Activated CD4-positive, alpha-beta T cell treated with anti-CD3 and anti-CD28 coated beads, Interleukin-2, amount 50 U/mL, for 24 hours (primary cell): ENCODE measurements around the gene KPNA5.
"Not testable (repeated sequence)": the region's sequence is repeated elsewhere in the genome, so short reads cannot be mapped to it uniquely, and the experiment has no call there.

Experiments used
- DNase-seq, 2 donors: peaks; one replicate each; pipeline ENCODE4 v3.0.0-alpha.2; 2020; ENCODE audit warnings: low read depth in 1 of 2, low spot score in 1 of 2

The KPNA5 gene

GRCh38 chr6:116697480-116697879 is 16.5 kb downstream of the KPNA5 start:
- no peak for DNase-seq

DNA sequence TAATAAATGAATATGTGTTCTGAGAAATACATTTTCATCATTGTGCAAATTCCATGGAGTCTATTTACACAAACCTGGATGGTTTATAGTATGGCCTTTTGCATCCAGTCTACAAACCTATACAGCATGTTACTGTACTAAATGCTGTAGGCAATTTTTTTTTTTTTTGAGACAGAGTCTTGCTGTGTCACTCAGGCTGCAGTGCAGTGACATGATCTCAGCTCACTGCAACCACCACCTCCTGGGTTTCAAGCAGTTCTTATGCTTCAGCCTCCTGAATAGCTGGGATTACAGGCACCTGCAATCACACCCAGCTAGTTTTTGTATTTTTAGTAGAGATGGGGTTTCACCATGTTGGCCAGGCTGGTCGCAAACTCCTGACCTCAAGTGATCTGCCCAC is 22.9 kb downstream of the KPNA5 start:
- DNase-seq = not testable (repeated sequence)

DNA sequence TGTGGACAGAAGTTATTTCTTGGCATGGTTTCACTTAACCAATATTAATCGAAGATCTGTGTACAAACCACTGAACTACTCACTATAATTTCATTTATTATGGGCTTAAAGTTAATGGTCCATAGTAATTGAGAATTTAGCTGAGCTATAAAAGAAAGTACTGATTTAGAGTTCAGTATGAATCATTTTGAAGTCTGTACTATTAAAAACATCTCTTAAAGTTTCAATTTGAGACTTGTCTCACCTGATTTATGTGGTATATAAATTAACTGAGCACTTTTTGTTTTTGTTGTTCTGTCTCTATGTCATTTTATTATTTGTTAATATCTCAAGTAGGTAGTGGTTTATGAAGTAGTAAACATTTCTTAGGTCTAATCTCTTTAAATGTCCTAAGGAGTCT is 24.9 kb downstream of the KPNA5 start:
- DNase-seq = no peak

GRCh38 chr6:116714296-116714695 is 33.3 kb downstream of the KPNA5 start:
- DNase-seq = no peak

DNA sequence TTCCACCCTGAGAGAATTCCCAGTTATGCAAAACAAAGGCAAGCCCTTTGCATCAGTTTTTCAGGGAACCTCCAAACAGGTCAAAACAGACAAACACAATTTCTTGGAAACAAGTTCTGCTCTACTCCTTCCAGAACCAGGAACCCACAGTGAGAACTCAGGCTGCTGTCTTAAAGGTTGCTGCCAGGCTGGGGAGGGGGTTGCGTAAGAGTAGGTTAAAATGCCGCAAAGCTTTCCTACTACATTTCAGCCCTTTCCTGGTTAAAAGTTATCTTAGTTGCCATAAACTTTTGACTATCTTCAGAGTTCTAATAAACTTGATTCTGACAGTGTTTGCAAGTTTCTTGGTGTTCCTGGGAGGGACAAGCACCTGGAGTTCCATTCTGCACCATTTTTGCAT is 33.8 kb downstream of the KPNA5 start:
- no peak for DNase-seq

DNA sequence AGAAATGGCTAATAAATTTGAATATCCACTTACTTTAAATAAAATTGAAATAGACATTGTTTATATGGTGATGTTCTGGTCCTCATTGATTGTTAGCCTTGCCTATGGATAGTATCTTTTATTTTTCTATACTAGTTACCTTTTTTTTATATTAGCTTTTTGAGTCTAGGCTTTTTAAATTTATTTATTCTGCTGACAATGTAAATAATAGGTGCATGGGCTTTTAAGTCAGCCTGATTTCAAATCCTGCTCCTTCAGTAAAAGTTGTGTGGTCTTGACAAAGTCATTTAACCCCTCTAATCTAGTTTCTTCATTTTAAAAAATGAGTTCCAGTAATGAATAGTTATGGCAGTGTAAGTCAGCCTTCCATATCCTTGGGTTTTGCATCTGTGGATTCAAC is 45.9 kb downstream of the KPNA5 start:
- no peak for DNase-seq

DNA sequence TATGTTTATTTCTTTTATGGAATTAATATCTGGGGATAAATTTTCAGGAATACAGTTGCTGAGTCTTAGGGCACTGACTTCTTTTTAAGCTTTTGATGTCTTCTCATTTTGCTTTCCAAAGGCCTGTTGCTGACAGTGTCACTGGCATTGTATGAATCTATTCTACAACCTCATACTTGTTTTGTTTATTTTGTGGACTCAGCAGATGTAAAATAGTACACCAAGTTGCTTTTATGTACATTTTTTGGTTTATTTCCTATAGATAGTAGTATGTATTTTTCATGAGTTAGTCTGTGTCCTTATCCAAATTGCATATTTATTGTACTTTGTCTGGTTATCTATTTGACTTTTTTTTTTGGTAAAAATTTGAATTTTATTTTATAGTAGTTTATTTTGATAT is 49.5 kb downstream of the KPNA5 start:
- DNase-seq = no peak

- no peak for DNase-seq
These were observed 56.0 kb downstream of the KPNA5 start for GRCh38 chr6:116737004-116737403.

DNA sequence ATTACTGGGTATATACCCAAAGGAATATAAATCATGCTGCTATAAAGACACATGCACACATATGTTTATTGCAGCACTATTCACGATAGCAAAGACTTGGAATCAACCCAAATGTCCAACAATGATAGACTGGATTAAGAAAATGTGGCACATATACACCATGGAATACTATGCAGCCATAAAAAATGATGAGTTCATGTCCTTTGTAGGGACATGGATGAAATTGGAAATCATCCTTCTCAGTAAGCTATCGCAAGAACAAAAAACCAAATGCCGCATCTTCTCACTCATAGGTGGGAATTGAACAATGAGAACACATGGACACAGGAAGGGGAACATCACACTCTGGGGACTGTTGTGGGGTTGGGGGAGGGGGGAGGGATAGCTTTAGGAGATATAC is 59.5 kb downstream of the KPNA5 start:
- DNase-seq = not testable (repeated sequence)

- DNase-seq = no peak
These were observed 60.6 kb downstream of the KPNA5 start for GRCh38 chr6:116741571-116741970.

DNA sequence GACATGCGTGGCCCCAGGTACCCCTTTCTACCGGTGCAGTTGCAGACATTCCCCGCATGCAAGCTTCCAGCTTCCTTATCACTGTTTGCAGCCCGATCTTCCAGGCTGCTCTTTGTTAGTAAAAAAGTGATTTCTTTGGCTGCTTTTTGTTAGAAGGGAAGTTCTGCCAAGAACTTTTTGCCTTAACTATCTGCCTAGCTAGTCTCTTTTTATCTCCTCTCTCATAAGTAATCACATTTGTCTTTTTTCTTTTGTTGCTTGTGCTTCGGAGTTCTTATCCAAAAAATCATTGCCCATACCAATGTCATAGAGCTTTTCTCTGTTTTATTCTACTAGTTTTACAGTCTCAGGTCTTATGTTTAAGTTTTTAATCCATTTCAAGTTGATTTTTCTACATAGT is 64.2 kb downstream of the KPNA5 start:
- DNase-seq = no peak

GRCh38 chr6:116761779-116762178 is 80.8 kb downstream of the KPNA5 start:
- DNase-seq = no peak

- no peak for DNase-seq
These were observed 81.2 kb downstream of the KPNA5 start for GRCh38 chr6:116762235-116762634.

GRCh38 chr6:116763048-116763447 is 82.0 kb downstream of the KPNA5 start:
- DNase-seq = no peak

GRCh38 chr6:116763906-116764628 is 83.1 kb downstream of the KPNA5 start:
- DNase-seq = no peak

GRCh38 chr6:116764629-116764960 is 83.6 kb downstream of the KPNA5 start:
- DNase-seq = no peak

- DNase-seq = no peak
These were observed 84.2 kb downstream of the KPNA5 start, which contains the start of gene FAM162B for GRCh38 chr6:116764961-116765841. Gene FAM162B, minus strand, starts transcription at chr6:116765719. Its CDS starts 143 bp downstream, at chr6:116765576.

GRCh38 chr6:116766506-116767176 is 85.6 kb downstream of the KPNA5 start:
- DNase-seq = no peak

- no peak for DNase-seq
These were observed 86.7 kb downstream of the KPNA5 start for GRCh38 chr6:116767715-116768114.

DNA sequence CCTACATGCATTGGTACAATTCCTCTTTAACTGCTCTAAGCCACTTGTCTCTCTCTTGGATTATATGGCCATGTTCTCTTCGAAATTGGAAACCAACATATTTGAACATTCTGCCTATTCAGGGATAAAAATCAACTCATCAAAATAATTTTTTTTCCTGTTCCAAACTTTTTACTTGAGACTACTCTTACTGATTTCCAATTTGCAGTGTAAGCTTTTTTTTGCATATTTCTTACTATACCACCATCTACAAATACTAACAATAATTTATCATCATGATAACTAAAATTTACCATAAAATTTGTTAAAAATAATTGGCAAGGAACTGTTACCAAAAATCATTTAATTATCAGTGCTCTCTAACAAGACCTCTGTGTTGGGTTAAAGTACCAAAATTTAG is 91.4 kb downstream of the KPNA5 start:
- DNase-seq = no peak

DNA sequence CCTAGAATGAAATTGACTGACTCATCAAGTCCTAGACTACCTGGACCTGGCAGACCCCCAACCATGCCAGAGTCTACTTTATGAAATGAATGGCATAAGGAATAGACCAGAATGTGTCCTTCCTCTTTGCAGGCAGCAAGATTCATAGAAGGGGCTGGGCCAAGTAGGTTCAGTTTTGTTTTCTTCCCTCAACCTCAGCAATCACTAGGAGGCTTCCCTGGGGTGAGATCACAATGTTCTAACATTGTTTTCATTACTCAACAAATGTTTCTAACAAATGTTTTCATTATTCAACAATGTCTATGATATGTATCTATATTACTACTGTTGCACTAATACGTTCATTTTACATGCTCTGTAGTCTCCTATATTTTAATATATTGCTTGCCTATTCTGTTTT is 92.9 kb downstream of the KPNA5 start:
- no peak for DNase-seq

DNA sequence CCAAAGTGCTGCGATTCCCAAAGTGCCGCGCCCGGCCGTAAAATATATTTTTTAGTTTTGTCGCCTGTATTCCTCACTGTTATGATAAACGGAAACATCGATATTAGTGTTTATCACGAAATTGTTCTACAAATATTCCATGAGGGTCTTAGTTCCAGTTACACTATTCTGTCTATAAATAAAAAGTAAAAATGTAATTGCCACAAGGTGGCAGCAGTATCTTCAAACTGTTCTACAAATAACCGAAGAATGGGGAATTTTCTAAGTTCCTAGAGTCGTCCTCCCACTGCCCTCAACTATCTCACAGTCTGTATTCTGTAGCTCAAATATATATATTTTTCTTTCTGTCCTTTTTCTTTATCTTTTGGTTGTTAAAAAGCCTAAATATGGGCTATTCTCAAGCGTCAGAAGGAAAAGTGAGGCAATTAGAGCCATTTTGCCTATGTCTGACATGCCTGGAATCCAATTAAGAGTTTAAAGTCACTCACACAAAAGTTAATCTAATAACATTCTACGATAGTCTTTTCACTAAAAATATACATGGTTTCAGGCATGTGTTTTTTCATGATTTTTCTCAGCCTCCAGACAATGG is 98.7 kb downstream of the KPNA5 start:
- DNase-seq = no peak
